ENCODE measurements around the gene AMY1C.
"Not testable (repeated sequence)": the region's sequence is repeated elsewhere in the genome, so short reads cannot be mapped to it uniquely, and the experiment has no call there.

The AMY1C gene

GRCh38 chr1:103749598-103749997 lies at the start of gene AMY1C:
Gene AMY1C (plus strand): TSS chr1:103749898. CDS start chr1:103750470, 572 bp downstream.
- DNase-seq (ENCODE audit: low read depth) = not testable (repeated sequence)

- DNase-seq (ENCODE audit: low read depth) = not testable (repeated sequence)
These were observed 49.0 kb upstream of the AMY1C start for GRCh38 chr1:103700669-103701068.

- DNase-seq (ENCODE audit: low read depth) = not testable (repeated sequence)
These were observed 48.4 kb upstream of the AMY1C start for GRCh38 chr1:103701256-103701655.

GRCh38 chr1:103707670-103708069 lies 42.0 kb upstream of the AMY1C start:
- DNase-seq (ENCODE audit: low read depth) = not testable (repeated sequence)

- not testable (repeated sequence) for DNase-seq (ENCODE audit: low read depth)
These were observed 39.3 kb upstream of the AMY1C start for GRCh38 chr1:103710381-103710780.

GRCh38 chr1:103717404-103717803 lies 32.3 kb upstream of the AMY1C start:
- DNase-seq (ENCODE audit: low read depth) = not testable (repeated sequence)

GRCh38 chr1:103721473-103721872 lies 28.2 kb upstream of the AMY1C start:
- not testable (repeated sequence) for DNase-seq (ENCODE audit: low read depth)

GRCh38 chr1:103735334-103735733 lies 14.4 kb upstream of the AMY1C start:
- not testable (repeated sequence) for DNase-seq (ENCODE audit: low read depth)

- DNase-seq (ENCODE audit: low read depth) = not testable (repeated sequence)
These were observed 11.7 kb upstream of the AMY1C start for GRCh38 chr1:103738031-103738430.

GRCh38 chr1:103744449-103744848 lies 5.2 kb upstream of the AMY1C start:
- DNase-seq (ENCODE audit: low read depth) = not testable (repeated sequence)

GRCh38 chr1:103745040-103745439 lies 4.7 kb upstream of the AMY1C start:
- not testable (repeated sequence) for DNase-seq (ENCODE audit: low read depth)

- not testable (repeated sequence) for DNase-seq (ENCODE audit: low read depth)
These were observed 1.4 kb upstream of the AMY1C start for GRCh38 chr1:103748273-103748672.

- DNase-seq (ENCODE audit: low read depth) = no peak
These were observed 12.2 kb downstream of the AMY1C start for GRCh38 chr1:103761896-103762295.

- no peak for DNase-seq (ENCODE audit: low read depth)
These were observed 30.2 kb downstream of the AMY1C start for GRCh38 chr1:103779932-103780331.

GRCh38 chr1:103783944-103784377 lies 34.3 kb downstream of the AMY1C start:
- no peak for DNase-seq (ENCODE audit: low read depth)

- peak; percentile 0 for DNase-seq (ENCODE audit: low read depth)
These were observed 38.7 kb downstream of the AMY1C start for GRCh38 chr1:103788377-103788776.

- no peak for DNase-seq (ENCODE audit: low read depth)
These were observed 40.5 kb downstream of the AMY1C start for GRCh38 chr1:103790172-103790571.

Measured in GM04504 (cell line).